Subcutaneous adipose tissue (tissue), 4 donors: ENCODE data around the gene NRN1L. TPM values are rescaled to one million over a fixed set of nuclear protein-coding genes. Genes with fewer than 3 reads are reported as not detected.

ENCODE experiments used
- total RNA-seq, 4 donors: library from RNA; depleted of rRNA; stranded (reverse); fragments of >200 nt; gene quantifications; one replicate each; pipeline ENCODE4 v1.1.0, GENCODE V29; 2016
- TF ChIP-seq, protein P1 (sequence below): fragments of 450-650 bp; IDR thresholded peaks from one replicate; pipeline ENCODE4 v1.5.1; 2016; ENCODE audit warnings: low read depth, mild to moderate bottlenecking, control low read depth, antibody characterized with exemption, moderate library complexity

Gene NRN1L
- total RNA-seq, 4 donors from 2014 or later = 1.3 to 7.2 (median 2.5) TPM; not detected in 1

DNA sequence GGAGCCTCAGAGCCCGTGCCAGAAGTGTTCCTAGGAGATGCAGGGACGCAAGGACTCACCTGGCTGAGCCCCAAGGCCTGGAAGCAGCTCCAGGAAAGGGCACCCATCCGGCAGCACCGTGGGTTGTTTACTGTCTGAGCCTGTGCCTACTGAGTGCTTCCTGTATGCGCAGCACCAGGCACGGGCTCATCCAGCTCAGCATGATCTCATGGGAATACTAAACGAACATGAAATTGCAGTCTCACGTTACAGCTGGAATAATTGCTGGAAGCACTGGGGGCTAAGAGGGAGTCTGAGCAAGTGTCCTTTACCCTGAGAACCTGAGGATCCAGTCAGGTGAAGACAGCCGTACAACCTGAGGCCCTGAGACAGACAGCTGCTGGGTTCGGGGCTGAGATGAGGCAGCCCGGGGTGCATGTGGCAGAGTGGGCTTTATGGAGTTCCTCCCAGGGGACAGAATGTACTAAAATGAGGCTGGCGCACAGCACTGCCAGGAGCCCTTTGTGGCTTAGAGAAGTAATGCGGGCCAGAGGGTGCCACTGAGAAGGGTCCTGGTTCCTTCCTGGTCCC lies 41.6 kb downstream of the NRN1L start:
- TF ChIP-seq, protein P1, sequence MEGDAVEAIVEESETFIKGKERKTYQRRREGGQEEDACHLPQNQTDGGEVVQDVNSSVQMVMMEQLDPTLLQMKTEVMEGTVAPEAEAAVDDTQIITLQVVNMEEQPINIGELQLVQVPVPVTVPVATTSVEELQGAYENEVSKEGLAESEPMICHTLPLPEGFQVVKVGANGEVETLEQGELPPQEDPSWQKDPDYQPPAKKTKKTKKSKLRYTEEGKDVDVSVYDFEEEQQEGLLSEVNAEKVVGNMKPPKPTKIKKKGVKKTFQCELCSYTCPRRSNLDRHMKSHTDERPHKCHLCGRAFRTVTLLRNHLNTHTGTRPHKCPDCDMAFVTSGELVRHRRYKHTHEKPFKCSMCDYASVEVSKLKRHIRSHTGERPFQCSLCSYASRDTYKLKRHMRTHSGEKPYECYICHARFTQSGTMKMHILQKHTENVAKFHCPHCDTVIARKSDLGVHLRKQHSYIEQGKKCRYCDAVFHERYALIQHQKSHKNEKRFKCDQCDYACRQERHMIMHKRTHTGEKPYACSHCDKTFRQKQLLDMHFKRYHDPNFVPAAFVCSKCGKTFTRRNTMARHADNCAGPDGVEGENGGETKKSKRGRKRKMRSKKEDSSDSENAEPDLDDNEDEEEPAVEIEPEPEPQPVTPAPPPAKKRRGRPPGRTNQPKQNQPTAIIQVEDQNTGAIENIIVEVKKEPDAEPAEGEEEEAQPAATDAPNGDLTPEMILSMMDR = no peak

DNA sequence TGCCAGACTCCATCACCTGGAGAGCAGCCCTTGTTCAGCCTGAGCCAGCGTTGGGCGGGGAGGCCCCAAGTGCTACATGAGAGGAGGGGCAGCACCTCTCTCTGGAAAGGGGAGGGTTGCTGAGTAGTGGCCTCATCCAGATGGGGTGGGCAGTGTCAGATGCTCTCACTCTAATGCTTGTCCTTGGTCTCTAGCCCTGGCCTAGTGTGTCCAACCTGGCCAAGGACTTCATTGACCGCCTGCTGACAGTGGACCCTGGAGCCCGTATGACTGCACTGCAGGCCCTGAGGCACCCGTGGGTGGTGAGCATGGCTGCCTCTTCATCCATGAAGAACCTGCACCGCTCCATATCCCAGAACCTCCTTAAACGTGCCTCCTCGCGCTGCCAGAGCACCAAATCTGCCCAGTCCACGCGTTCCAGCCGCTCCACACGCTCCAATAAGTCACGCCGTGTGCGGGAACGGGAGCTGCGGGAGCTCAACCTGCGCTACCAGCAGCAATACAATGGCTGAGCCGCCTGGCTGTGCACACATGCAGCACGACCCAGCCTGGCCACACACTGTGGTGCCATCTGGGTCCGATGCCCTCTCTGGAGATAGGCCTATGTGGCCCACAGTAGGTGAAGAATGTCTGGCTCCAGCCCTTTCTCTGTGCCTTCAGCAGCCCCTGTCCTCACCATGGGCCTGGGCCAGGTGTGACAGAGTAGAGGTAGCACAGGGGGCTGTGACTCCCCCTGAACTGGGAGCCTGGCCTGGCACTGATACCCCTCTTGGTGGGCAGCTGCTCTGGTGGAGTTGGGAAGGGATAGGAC lies 42.7 kb downstream of the NRN1L start:
- TF ChIP-seq, protein P1 = no peak

DNA sequence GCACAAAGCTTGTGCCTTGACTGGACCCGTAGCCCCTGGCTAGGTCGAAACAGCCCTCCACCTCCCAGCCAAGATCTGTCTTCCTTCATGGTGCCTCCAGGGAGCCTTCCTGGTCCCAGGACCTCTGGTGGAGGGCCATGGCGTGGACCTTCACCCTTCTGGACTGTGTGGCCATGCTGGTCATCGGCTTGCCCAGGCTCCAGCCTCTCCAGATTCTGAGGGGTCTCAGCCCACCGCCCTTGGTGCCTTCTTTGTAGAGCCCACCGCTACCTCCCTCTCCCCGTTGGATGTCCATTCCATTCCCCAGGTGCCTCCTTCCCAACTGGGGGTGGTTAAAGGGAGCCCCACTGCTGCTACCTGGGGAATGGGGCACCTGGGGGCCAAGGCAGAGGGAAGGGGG lies 43.5 kb downstream of the NRN1L start:
- TF ChIP-seq, protein P1 = no peak

GRCh38 chr16:67928561-67929364 lies 44.1 kb downstream of the NRN1L start:
- TF ChIP-seq, protein P1 = no peak

GRCh38 chr16:67930191-67930590 lies 45.5 kb downstream of the NRN1L start:
- TF ChIP-seq, protein P1 = no peak

DNA sequence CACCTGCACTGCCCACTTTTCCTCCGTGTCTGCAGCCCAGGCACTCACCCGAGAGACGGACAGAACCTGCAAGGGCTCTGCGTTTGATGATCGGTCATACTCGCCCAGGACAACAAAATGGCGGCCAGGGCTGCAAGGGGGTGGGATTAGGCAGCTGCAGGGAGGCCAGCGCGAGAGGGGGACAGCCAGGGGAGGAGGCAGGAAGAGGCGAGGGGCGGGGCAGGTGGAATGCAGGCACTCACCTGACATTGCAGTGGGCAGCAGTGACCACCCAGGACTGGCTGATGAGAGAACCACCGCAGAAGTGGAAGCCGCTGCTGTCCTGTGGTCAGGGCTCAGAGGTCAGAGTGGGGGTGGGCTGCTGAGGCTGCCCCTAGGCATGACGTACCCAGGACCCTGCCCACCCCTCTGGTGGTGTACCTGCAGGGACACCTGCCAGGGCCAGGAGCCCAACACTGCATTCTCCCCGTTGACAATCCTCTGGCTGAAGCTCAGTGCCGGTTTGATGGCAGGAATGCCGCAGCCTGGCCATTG lies 46.1 kb downstream of the NRN1L start:
- TF ChIP-seq, protein P1 = no peak
